Measurements from ENCODE around the gene HSD17B12.

The HSD17B12 gene

DNA sequence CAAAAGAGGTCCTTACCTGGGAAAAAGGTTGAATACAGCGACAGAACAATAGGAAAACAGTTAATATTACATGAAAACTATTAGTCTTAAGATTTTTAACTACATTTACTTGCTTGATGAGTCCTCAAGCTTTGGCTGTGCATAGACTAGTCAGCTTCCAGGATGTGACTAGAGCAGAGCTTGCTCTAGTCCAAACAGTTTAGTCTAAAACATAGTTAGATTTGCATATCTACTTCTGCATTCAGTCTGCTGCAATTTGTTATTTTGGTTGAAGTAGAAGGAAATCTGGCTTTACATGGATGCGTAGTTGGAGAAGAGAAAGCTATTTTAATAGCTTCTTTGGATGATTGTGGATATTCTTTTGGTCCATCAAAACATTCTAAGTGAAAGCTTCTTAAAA is 104.8 kb downstream of the HSD17B12 start:
- peaks cover 0 to 10% (median 6%) of the 10 kb centered on the region in 5 donors for H3K9me3 ChIP-seq (ENCODE audit: control insufficient read depth in 5 of 5, low read length in 5 of 5)
- H3K27me3 ChIP-seq (ENCODE audit: control insufficient read depth in 5 of 5, insufficient read depth in 4 of 5, low read length in 5 of 5), result no peaks in the 10 kb centered on the region
- H3K36me3 ChIP-seq (ENCODE audit: control insufficient read depth in 5 of 5, insufficient read depth in 5 of 5, low read length in 5 of 5), result peaks cover 0 to 7% (median 0%) of the 10 kb centered on the region in 5 donors
- H3K27ac ChIP-seq (ENCODE audit: low read depth, low read length), result no peak overlapping the region
- peaks cover 0 to 6% (median 0%) of the 10 kb centered on the region in 5 donors for H3K4me1 ChIP-seq (ENCODE audit: control insufficient read depth in 5 of 5, insufficient read depth in 5 of 5, low read length in 5 of 5)
- H3K9ac ChIP-seq (ENCODE audit: low read length in 5 of 5), result no peak overlapping the region
- H3K4me3 ChIP-seq (ENCODE audit: low read depth in 1 of 5, low read length in 5 of 5), result no peak overlapping the region

DNA sequence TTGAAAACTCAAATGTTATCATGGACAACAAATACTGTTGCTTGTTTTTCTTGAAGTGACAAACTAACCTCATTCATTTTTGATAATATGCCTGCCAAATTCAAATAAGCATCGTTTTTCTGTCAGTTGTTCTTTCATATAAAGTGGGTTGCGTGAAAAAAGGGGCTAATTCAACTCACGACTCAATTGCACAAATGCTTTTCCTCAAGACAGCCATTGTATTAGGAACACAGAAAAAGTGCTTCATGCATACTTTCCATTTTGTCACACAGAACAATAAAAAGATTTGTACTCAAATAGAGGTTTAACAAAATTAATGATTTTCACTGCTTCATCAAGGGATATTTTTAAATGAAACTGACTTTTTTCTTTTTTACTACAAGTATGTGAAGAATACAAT is 105.5 kb downstream of the HSD17B12 start:
- Histone ChIP-seq H3K4me3 (ENCODE audit: low read depth in 1 of 5, low read length in 5 of 5) (no peak overlapping the region), H3K4me1 (ENCODE audit: control insufficient read depth in 5 of 5, insufficient read depth in 5 of 5, low read length in 5 of 5) (peaks cover 0 to 6% (median 0%) of the 10 kb centered on the region in 5 donors), H3K9me3 (ENCODE audit: control insufficient read depth in 5 of 5, low read length in 5 of 5) (peaks cover 0 to 10% (median 6%) of the 10 kb centered on the region in 5 donors), H3K27me3 (ENCODE audit: control insufficient read depth in 5 of 5, insufficient read depth in 4 of 5, low read length in 5 of 5) (no peaks in the 10 kb centered on the region), H3K9ac (ENCODE audit: low read length in 5 of 5) (no peak overlapping the region), H3K27ac (ENCODE audit: low read depth, low read length) (no peak overlapping the region), H3K36me3 (ENCODE audit: control insufficient read depth in 5 of 5, insufficient read depth in 5 of 5, low read length in 5 of 5) (peaks cover 0 to 7% (median 0%) of the 10 kb centered on the region in 5 donors)

DNA sequence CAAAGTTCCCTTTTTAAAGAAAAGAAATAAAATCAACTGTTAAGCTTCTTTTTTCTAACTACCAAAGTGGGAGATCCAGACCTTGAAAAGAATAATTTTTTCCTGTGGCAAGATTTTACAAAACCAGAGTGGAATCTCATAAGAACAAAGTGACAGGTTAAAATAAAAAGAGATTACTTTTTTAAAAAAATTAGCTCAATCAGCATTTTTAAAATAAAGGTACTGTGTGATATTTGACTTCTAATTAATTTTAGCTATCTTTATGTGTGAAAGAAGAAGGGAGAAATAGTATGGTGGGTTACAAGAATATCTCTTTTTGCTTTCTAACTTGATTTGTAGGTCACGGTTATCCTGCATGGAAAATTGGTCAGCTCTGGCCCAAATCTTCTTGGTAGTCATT is 107.3 kb downstream of the HSD17B12 start:
- no peak overlapping the region for H3K9ac ChIP-seq (ENCODE audit: low read length in 5 of 5)
- peaks cover 0 to 7% (median 6%) of the 10 kb centered on the region in 5 donors for H3K9me3 ChIP-seq (ENCODE audit: control insufficient read depth in 5 of 5, low read length in 5 of 5)
- peaks cover 0 to 6% (median 0%) of the 10 kb centered on the region in 5 donors for H3K4me1 ChIP-seq (ENCODE audit: control insufficient read depth in 5 of 5, insufficient read depth in 5 of 5, low read length in 5 of 5)
- no peak overlapping the region for H3K4me3 ChIP-seq (ENCODE audit: low read depth in 1 of 5, low read length in 5 of 5)
- H3K27me3 ChIP-seq (ENCODE audit: control insufficient read depth in 5 of 5, insufficient read depth in 4 of 5, low read length in 5 of 5), result no peaks in the 10 kb centered on the region
- peaks cover 0 to 7% (median 0%) of the 10 kb centered on the region in 5 donors for H3K36me3 ChIP-seq (ENCODE audit: control insufficient read depth in 5 of 5, insufficient read depth in 5 of 5, low read length in 5 of 5)
- no peak overlapping the region for H3K27ac ChIP-seq (ENCODE audit: low read depth, low read length)

DNA sequence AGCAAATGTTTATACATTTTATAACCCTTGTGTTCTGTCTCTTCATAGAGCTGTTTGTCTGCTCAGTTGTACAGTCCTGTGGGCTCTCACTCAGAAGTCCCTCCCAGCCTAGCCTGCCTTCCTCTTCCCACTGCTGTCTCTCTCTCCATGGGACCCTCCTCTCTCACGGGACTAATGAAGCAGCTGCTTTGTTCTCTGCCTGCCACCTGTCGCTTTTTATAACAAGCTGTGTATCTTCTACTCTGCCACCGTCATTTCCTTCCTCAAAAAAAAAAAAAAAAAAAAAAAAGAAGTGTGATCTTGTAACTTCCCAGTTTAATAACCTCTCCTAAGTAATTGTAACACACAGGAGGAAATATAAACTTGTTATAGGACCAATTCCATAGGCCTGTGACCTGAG is 107.9 kb downstream of the HSD17B12 start:
- H3K4me3 ChIP-seq (ENCODE audit: low read depth in 1 of 5, low read length in 5 of 5), result no peak overlapping the region
- H3K27ac ChIP-seq (ENCODE audit: low read depth, low read length), result no peak overlapping the region
- H3K9me3 ChIP-seq (ENCODE audit: control insufficient read depth in 5 of 5, low read length in 5 of 5), result peaks cover 0 to 6% (median 5%) of the 10 kb centered on the region in 5 donors
- H3K36me3 ChIP-seq (ENCODE audit: control insufficient read depth in 5 of 5, insufficient read depth in 5 of 5, low read length in 5 of 5), result peaks cover 0 to 7% (median 0%) of the 10 kb centered on the region in 5 donors
- H3K4me1 ChIP-seq (ENCODE audit: control insufficient read depth in 5 of 5, insufficient read depth in 5 of 5, low read length in 5 of 5), result peaks cover 0 to 6% (median 0%) of the 10 kb centered on the region in 5 donors
- H3K27me3 ChIP-seq (ENCODE audit: control insufficient read depth in 5 of 5, insufficient read depth in 4 of 5, low read length in 5 of 5), result no peaks in the 10 kb centered on the region
- H3K9ac ChIP-seq (ENCODE audit: low read length in 5 of 5), result no peak overlapping the region

DNA sequence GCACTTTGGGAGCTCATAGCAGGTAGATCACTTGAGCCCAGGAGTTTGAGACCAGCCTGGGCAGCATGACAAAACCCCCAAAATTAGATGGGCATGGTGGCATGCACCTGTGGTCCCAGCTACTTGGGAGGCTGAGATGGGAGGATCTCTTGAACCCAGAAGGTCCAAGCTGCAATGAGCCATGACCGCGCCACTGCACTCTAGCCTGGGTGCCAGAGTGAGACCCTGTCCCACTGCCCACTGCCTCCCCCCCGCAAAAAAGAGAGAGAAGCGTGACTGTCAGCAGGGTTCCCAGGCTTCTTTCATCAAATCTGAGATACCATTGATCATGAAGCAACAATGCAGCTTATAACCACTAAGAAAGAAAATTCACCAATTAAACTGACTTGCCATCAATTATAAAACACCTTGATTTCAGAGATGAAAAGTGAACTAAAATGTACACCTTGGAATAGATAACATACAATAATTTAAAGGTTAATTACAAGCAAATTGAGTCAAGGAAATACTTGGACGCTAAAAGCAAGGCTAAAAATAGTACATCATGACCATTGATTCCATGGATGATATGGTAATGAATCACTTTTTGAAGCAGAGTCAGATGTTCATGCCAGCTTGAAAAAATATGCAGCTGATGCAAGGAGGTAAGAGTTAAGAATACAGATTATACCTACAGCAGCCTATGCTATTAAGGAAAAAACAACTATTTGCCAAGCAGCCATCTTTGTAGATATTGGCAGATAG is 109.3 kb downstream of the HSD17B12 start:
- no peak overlapping the region for H3K27ac ChIP-seq (ENCODE audit: low read depth, low read length)
- H3K27me3 ChIP-seq (ENCODE audit: control insufficient read depth in 5 of 5, insufficient read depth in 4 of 5, low read length in 5 of 5), result no peaks in the 10 kb centered on the region
- no peak overlapping the region for H3K9ac ChIP-seq (ENCODE audit: low read length in 5 of 5)
- peaks cover 0 to 1% (median 0%) of the 10 kb centered on the region in 5 donors for H3K9me3 ChIP-seq (ENCODE audit: control insufficient read depth in 5 of 5, low read length in 5 of 5)
- peaks cover 0 to 7% (median 0%) of the 10 kb centered on the region in 5 donors for H3K36me3 ChIP-seq (ENCODE audit: control insufficient read depth in 5 of 5, insufficient read depth in 5 of 5, low read length in 5 of 5)
- H3K4me1 ChIP-seq (ENCODE audit: control insufficient read depth in 5 of 5, insufficient read depth in 5 of 5, low read length in 5 of 5), result peaks cover 0 to 6% (median 0%) of the 10 kb centered on the region in 5 donors
- no peak overlapping the region for H3K4me3 ChIP-seq (ENCODE audit: low read depth in 1 of 5, low read length in 5 of 5)

DNA sequence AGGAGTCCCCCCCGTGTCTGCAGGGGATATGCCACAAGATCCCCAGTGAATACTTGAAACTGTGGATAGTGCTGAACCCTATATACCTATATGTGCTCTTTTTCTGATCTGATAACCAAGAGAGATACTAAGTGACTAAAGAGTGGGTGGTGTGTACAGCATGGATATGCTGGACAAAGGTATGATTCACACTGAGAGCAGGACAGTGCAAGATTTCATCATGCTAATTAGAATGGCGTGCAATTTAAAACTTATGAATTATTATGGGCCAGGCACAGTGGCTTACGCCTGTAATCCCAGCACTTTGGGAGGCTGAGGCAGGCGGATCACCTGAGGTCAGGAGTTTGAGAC is 109.9 kb downstream of the HSD17B12 start:
- H3K27ac ChIP-seq (ENCODE audit: low read depth, low read length), result no peak overlapping the region
- peaks cover 0 to 7% (median 0%) of the 10 kb centered on the region in 5 donors for H3K36me3 ChIP-seq (ENCODE audit: control insufficient read depth in 5 of 5, insufficient read depth in 5 of 5, low read length in 5 of 5)
- no peak overlapping the region for H3K9ac ChIP-seq (ENCODE audit: low read length in 5 of 5)
- no peaks in the 10 kb centered on the region for H3K9me3 ChIP-seq (ENCODE audit: control insufficient read depth in 5 of 5, low read length in 5 of 5)
- H3K4me3 ChIP-seq (ENCODE audit: low read depth in 1 of 5, low read length in 5 of 5), result no peak overlapping the region
- peaks cover 0 to 6% (median 0%) of the 10 kb centered on the region in 5 donors for H3K4me1 ChIP-seq (ENCODE audit: control insufficient read depth in 5 of 5, insufficient read depth in 5 of 5, low read length in 5 of 5)
- H3K27me3 ChIP-seq (ENCODE audit: control insufficient read depth in 5 of 5, insufficient read depth in 4 of 5, low read length in 5 of 5), result no peaks in the 10 kb centered on the region

DNA sequence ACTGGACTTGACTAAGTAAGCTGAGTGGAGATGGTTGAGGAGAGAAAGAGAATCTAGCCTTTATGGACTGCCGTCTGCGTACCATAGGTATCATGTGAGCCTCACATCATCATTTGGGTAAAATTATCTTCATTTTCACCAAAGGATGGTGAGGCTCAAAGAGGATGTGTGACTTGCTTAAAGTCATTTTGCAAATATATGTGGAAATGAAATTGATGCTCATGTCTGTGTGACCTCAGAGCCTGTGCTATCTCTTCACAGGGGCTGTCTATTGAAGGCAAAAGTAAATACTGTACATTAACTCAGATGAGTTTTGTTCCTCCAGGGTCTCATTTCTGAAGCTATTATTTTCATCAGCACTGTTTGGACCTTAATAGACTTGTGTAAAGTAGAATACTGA is 116.8 kb downstream of the HSD17B12 start:
- Histone ChIP-seq H3K4me3 (ENCODE audit: low read depth in 1 of 5, low read length in 5 of 5) (no peak overlapping the region), H3K9me3 (ENCODE audit: control insufficient read depth in 5 of 5, low read length in 5 of 5) (no peaks in the 10 kb centered on the region), H3K36me3 (ENCODE audit: control insufficient read depth in 5 of 5, insufficient read depth in 5 of 5, low read length in 5 of 5) (peaks cover 2 to 17% (median 10%) of the 10 kb centered on the region in 5 donors), H3K9ac (ENCODE audit: low read length in 5 of 5) (no peak overlapping the region), H3K27me3 (ENCODE audit: control insufficient read depth in 5 of 5, insufficient read depth in 4 of 5, low read length in 5 of 5) (no peaks in the 10 kb centered on the region), H3K27ac (ENCODE audit: low read depth, low read length) (no peak overlapping the region), H3K4me1 (ENCODE audit: control insufficient read depth in 5 of 5, insufficient read depth in 5 of 5, low read length in 5 of 5) (no peaks in the 10 kb centered on the region)

DNA sequence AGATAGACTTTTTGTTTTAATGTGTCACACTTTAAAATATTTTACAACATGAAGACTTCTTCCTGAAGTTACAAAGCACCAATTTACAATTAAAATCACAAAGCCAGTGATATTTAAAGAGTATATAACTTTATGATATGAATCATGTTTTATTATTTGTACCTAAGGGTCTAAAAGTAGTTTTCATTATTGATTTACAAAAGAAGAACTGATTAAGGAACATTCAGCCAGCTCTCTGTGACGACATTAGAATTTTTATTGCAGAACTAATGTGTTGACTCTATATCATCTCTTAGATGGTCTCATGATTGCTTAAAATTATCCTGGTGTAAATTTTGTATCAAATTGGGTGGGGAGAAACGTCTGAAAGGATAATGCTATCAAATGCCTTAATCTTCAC is 117.3 kb downstream of the HSD17B12 start:
- H3K9me3 ChIP-seq (ENCODE audit: control insufficient read depth in 5 of 5, low read length in 5 of 5), result no peaks in the 10 kb centered on the region
- peaks cover 2 to 17% (median 10%) of the 10 kb centered on the region in 5 donors for H3K36me3 ChIP-seq (ENCODE audit: control insufficient read depth in 5 of 5, insufficient read depth in 5 of 5, low read length in 5 of 5)
- H3K4me3 ChIP-seq (ENCODE audit: low read depth in 1 of 5, low read length in 5 of 5), result no peak overlapping the region
- no peaks in the 10 kb centered on the region for H3K27me3 ChIP-seq (ENCODE audit: control insufficient read depth in 5 of 5, insufficient read depth in 4 of 5, low read length in 5 of 5)
- no peak overlapping the region for H3K9ac ChIP-seq (ENCODE audit: low read length in 5 of 5)
- no peaks in the 10 kb centered on the region for H3K4me1 ChIP-seq (ENCODE audit: control insufficient read depth in 5 of 5, insufficient read depth in 5 of 5, low read length in 5 of 5)
- H3K27ac ChIP-seq (ENCODE audit: low read depth, low read length), result no peak overlapping the region

DNA sequence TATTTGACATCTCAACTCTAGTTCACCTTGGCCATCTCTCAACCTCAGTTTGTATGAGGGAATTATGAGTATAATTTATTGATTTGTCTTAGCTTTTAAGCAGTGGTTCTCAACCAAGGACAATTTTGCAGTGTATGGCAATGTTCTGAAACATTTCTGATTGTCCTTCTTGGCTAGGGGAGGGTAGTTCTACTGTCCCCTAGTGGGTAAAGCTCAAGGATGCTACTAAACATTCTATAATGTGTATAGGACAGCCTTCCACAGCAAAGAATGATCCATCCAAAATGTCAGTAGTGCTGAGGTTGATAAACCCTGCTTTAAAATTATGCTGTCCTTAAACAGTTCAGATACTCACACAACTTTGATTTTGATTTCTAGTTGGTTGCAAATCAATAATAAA is 122.0 kb downstream of the HSD17B12 start:
- Histone ChIP-seq H3K4me3 (ENCODE audit: low read depth in 1 of 5, low read length in 5 of 5) (no peak overlapping the region), H3K9ac (ENCODE audit: low read length in 5 of 5) (no peak overlapping the region), H3K36me3 (ENCODE audit: control insufficient read depth in 5 of 5, insufficient read depth in 5 of 5, low read length in 5 of 5) (peaks cover 2 to 25% (median 11%) of the 10 kb centered on the region in 5 donors), H3K9me3 (ENCODE audit: control insufficient read depth in 5 of 5, low read length in 5 of 5) (no peaks in the 10 kb centered on the region), H3K27ac (ENCODE audit: low read depth, low read length) (no peak overlapping the region), H3K4me1 (ENCODE audit: control insufficient read depth in 5 of 5, insufficient read depth in 5 of 5, low read length in 5 of 5) (no peaks in the 10 kb centered on the region), H3K27me3 (ENCODE audit: control insufficient read depth in 5 of 5, insufficient read depth in 4 of 5, low read length in 5 of 5) (no peaks in the 10 kb centered on the region)

DNA sequence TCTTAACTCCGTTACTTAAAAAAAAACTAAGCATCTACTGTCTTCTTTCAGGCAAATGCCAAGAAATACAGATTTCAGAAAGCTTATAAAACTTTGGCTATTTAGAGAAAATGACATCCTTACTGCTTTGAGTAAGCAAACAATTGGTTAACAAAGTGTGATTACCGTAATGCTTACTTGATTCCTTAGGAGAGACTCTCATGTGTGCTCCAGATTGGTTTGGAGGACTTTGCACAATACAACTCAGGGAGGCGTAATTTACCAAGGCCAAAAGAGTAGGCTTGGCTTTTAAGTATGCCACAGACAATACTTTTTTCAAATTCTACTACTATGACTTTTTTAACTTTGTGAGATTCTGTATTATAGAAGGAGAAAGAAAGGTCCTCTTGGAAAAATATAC is 123.2 kb downstream of the HSD17B12 start:
- H3K4me1 ChIP-seq (ENCODE audit: control insufficient read depth in 5 of 5, insufficient read depth in 5 of 5, low read length in 5 of 5), result no peaks in the 10 kb centered on the region
- no peaks in the 10 kb centered on the region for H3K27me3 ChIP-seq (ENCODE audit: control insufficient read depth in 5 of 5, insufficient read depth in 4 of 5, low read length in 5 of 5)
- H3K9me3 ChIP-seq (ENCODE audit: control insufficient read depth in 5 of 5, low read length in 5 of 5), result no peaks in the 10 kb centered on the region
- H3K4me3 ChIP-seq (ENCODE audit: low read depth in 1 of 5, low read length in 5 of 5), result no peak overlapping the region
- H3K36me3 ChIP-seq (ENCODE audit: control insufficient read depth in 5 of 5, insufficient read depth in 5 of 5, low read length in 5 of 5), result peaks cover 2 to 21% (median 13%) of the 10 kb centered on the region in 5 donors
- no peak overlapping the region for H3K9ac ChIP-seq (ENCODE audit: low read length in 5 of 5)
- no peak overlapping the region for H3K27ac ChIP-seq (ENCODE audit: low read depth, low read length)
